Measurements from ENCODE around the gene TRIM47. TPM values are rescaled to one million over a fixed set of nuclear protein-coding genes. Genes with fewer than 3 reads are reported as not detected.

TRIM47 gene
- total and polyA plus RNA-seq, 2 experiments from 2014 or later = 1.2 to 1.4 TPM

DNA sequence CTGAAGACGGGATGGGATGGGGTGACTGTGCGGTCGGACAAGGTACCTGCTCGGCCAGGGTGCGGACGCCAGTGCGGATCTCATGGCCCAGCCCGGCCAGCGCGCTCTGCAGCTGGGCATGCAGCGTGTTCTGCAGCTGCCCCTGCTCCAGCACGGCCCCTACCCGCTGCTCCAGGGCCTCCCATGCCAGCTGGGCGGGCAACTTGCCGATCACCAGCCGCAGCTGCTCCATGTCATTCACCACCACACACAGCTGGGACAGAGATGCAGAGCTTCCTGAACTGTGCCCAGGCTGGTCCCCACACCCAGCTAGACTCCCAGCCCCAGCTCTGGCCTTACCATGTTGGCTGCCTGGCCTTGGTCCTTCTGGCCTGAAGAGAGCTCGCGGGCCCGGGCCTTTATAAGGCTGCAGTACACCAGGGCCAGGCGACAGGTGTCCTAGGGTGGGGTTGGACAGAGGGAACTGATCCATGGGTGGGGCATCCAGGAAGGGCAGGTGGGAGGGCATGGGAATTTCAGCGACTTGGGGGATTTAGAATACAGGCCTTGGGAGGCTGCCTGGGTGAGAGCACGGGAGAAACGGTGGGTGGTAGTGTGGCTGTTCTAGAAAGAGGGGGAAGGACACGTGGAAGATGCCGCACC is 44.0 kb downstream of the TRIM47 start:
- 91 to 92% methylated on average over 25 of the region's 25 CpGs for WGBS, 2 experiments (ENCODE audit: low coverage in 1 of 2, low lambda C conversion rate in 2 of 2, missing lambda C conversion rate in 2 of 2)
- Histone ChIP-seq H4K20me1 (ENCODE audit: insufficient read depth) (no peaks in the 10 kb centered on the region), H3F3A (ENCODE audit: insufficient read depth) (no peaks in the 10 kb centered on the region), H2AFZ (no peak overlapping the region), H3K4me2 (ENCODE audit: unreplicated experiment) (no peak overlapping the region), H3K36me3 (ENCODE audit: low read depth) (no peaks in the 10 kb centered on the region), H3K9me2 (ENCODE audit: insufficient read depth) (no peaks in the 10 kb centered on the region), H3K4me1 (ENCODE audit: insufficient read depth) (peaks cover 9% of the 10 kb centered on the region), H3K9ac (no peak overlapping the region), H3K9me3 (ENCODE audit: low read depth) (no peaks in the 10 kb centered on the region), H3K79me2 (ENCODE audit: insufficient read depth) (no peaks in the 10 kb centered on the region), H3K27me3 (replicated peaks; ENCODE audit: insufficient read depth) (no peaks in the 10 kb centered on the region), H3K4me3 (no peak overlapping the region), H3K27ac (no peak overlapping the region)
- TF ChIP-seq EZH2phosphoT487 (IDR thresholded peaks at IDR 0.05; ENCODE audit: insufficient read depth, low read depth) (no peak), EZH2 (IDR thresholded peaks at IDR 0.05; ENCODE audit: insufficient read depth, poor library complexity, severe bottlenecking) (no peak)
- in situ Hi-C loops (cut with MboI) = no loop called here
- no peak for DNase-seq

GRCh38 chr17:75832652-75833400 is 45.6 kb downstream of the TRIM47 start:
- no peak overlapping the region for H2AFZ ChIP-seq
- H3K36me3 ChIP-seq (ENCODE audit: low read depth) = no peaks in the 10 kb centered on the region
- no peak overlapping the region for H3K4me3 ChIP-seq
- H3K4me1 ChIP-seq (ENCODE audit: insufficient read depth) = peaks cover 9% of the 10 kb centered on the region
- no peak overlapping the region for H3K9ac ChIP-seq
- H3K4me2 ChIP-seq (ENCODE audit: unreplicated experiment) = no peak overlapping the region
- H3F3A ChIP-seq (ENCODE audit: insufficient read depth) = no peaks in the 10 kb centered on the region
- H4K20me1 ChIP-seq (ENCODE audit: insufficient read depth) = no peaks in the 10 kb centered on the region
- no peaks in the 10 kb centered on the region for H3K79me2 ChIP-seq (ENCODE audit: insufficient read depth)
- WGBS, 2 experiments (ENCODE audit: low coverage in 1 of 2, low lambda C conversion rate in 2 of 2, missing lambda C conversion rate in 2 of 2) = 69 to 72% methylated on average over 9 to 20 of the region's 20 CpGs
- no peak overlapping the region for H3K27ac ChIP-seq
- TF ChIP-seq EZH2 (IDR thresholded peaks at IDR 0.05; ENCODE audit: insufficient read depth, poor library complexity, severe bottlenecking) (no peak), EZH2phosphoT487 (IDR thresholded peaks at IDR 0.05; ENCODE audit: insufficient read depth, low read depth) (no peak)
- no peaks in the 10 kb centered on the region for H3K9me3 ChIP-seq (ENCODE audit: low read depth)
- in situ Hi-C loops (cut with MboI) = no loop called here
- no peaks in the 10 kb centered on the region for H3K27me3 ChIP-seq (replicated peaks; ENCODE audit: insufficient read depth)
- no peak for DNase-seq
- H3K9me2 ChIP-seq (ENCODE audit: insufficient read depth) = no peaks in the 10 kb centered on the region

GRCh38 chr17:75832164-75832651 is 46.2 kb downstream of the TRIM47 start:
- DNase-seq = peak; percentile 76
- TF ChIP-seq EZH2phosphoT487 (IDR thresholded peaks at IDR 0.05; ENCODE audit: insufficient read depth, low read depth) (peak; percentile 80; the same call in 1 of the 2 replicates), EZH2 (IDR thresholded peaks at IDR 0.05; ENCODE audit: insufficient read depth, poor library complexity, severe bottlenecking) (no peak)
- Histone ChIP-seq H3K27ac (no peak overlapping the region), H3K9me3 (ENCODE audit: low read depth) (no peaks in the 10 kb centered on the region), H3K27me3 (replicated peaks; ENCODE audit: insufficient read depth) (no peaks in the 10 kb centered on the region), H3K4me1 (ENCODE audit: insufficient read depth) (peaks cover 9% of the 10 kb centered on the region), H3K79me2 (ENCODE audit: insufficient read depth) (no peaks in the 10 kb centered on the region), H3F3A (ENCODE audit: insufficient read depth) (no peaks in the 10 kb centered on the region), H3K9me2 (ENCODE audit: insufficient read depth) (no peaks in the 10 kb centered on the region), H3K4me3 (no peak overlapping the region), H3K36me3 (ENCODE audit: low read depth) (no peaks in the 10 kb centered on the region), H4K20me1 (ENCODE audit: insufficient read depth) (no peaks in the 10 kb centered on the region), H3K9ac (no peak overlapping the region), H2AFZ (no peak overlapping the region), H3K4me2 (ENCODE audit: unreplicated experiment) (no peak overlapping the region)
- WGBS, 2 experiments (ENCODE audit: low coverage in 1 of 2, low lambda C conversion rate in 2 of 2, missing lambda C conversion rate in 2 of 2) = 73 to 78% methylated on average over 10 of the region's 10 CpGs
- in situ Hi-C loops (cut with MboI) = no loop called here

DNA sequence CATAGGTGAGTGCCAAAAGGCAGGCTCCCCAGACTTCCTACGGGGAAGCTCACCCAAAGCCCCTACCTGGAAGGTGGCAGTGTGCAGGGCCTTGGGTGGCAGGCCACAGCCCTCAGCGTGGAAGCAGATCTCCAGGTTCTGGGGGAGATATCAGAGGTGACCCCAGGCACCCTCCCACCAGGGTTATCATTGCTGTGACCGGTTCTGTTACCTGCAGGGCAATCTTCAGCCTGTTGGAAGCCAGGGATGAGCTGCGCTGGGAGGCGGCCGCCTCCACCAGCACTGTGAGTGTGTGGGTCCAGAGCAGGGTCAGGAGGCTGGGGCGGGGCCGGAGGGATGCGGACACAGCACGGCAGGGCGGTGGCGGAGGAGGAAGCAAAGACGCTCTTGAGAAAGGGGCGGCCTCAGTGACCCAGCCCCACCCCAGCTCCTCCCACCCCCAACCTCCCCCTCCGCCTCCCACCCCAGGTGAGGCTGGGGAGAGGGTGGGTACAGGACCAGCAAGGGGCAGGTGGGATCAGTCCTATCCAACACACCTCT is 47.3 kb downstream of the TRIM47 start:
- no peaks in the 10 kb centered on the region for H3K9me2 ChIP-seq (ENCODE audit: insufficient read depth)

More for the DNA sequence above, 47.3 kb downstream of the TRIM47 start:
- in situ Hi-C loops (cut with MboI) = no loop called here
- Histone ChIP-seq H3K9me3 (ENCODE audit: low read depth) (no peaks in the 10 kb centered on the region), H3K27ac (no peak overlapping the region), H3K4me3 (no peak overlapping the region), H3K9ac (no peak overlapping the region), H4K20me1 (ENCODE audit: insufficient read depth) (no peaks in the 10 kb centered on the region), H3K79me2 (ENCODE audit: insufficient read depth) (no peaks in the 10 kb centered on the region), H2AFZ (no peak overlapping the region), H3K27me3 (replicated peaks; ENCODE audit: insufficient read depth) (no peaks in the 10 kb centered on the region), H3K4me1 (ENCODE audit: insufficient read depth) (peaks cover 9% of the 10 kb centered on the region), H3F3A (ENCODE audit: insufficient read depth) (no peaks in the 10 kb centered on the region), H3K36me3 (ENCODE audit: low read depth) (no peaks in the 10 kb centered on the region), H3K4me2 (ENCODE audit: unreplicated experiment) (no peak overlapping the region)
- TF ChIP-seq EZH2 (IDR thresholded peaks at IDR 0.05; ENCODE audit: insufficient read depth, poor library complexity, severe bottlenecking) (no peak), EZH2phosphoT487 (IDR thresholded peaks at IDR 0.05; ENCODE audit: insufficient read depth, low read depth) (no peak)
- 78 to 87% methylated on average over 6 to 15 of the region's 15 CpGs for WGBS, 2 experiments (ENCODE audit: low coverage in 1 of 2, low lambda C conversion rate in 2 of 2, missing lambda C conversion rate in 2 of 2)
- no peak for DNase-seq
